K562 (cell line): ENCODE data around the gene DHX57. TPM values are rescaled to one million over a fixed set of nuclear protein-coding genes. Genes with fewer than 3 reads are reported as not detected.

Source experiments
- ATAC-seq: fragments of 200-7000 bp; cut with Tn5 transposase; 3 replicates; pipeline ENCODE4 v1.9.1; 2020; ENCODE audit warnings: moderate library complexity
- BruUV-seq: library from RNA; stranded (reverse); fragments of 400-500 nt; replicated peaks from 2 replicates; lab custom pipeline; 2021; lab: Mats Ljungman, UMichigan
- CTCF ChIA-PET: fragments of 300-600 bp; formaldehyde crosslinking; extraction: SDS; loops from one replicate; lab custom pipeline; 2021; ENCODE audit warnings: low intra/inter-chr PET ratio; lab: Yijun Ruan, JAX
- POLR2A ChIA-PET: fragments of 300-600, 350-650 bp; sonication (Branson Sonifier 250); formaldehyde crosslinking; extraction: SDS; loops from one replicate; lab custom pipeline; 2021; ENCODE audit warnings: antibody characterized with exemption, inconsistent platforms; lab: Yijun Ruan, JAX
- DNase-seq, 4 experiments: peaks; one replicate each; pipeline versions ENCODE4 v3.0.0 to v3.0.0-alpha.2; 2011 to 2018; ENCODE audit warnings: low spot score in 3 of 4, mixed read lengths in 3 of 4; ENCODE audit errors: extremely low read depth in 1 of 4
- FAIRE-seq: peaks from 2 replicates; lab custom pipeline; 2011; peaks lifted over from hg19 to GRCh38; lab: Jason Lieb, UNC
- H2AFZ ChIP-seq: 2 replicates; pipeline ENCODE4 v1.6.0; 2011; ENCODE audit warnings: low read depth, low read length, control low read depth, inconsistent platforms
- H3K27ac ChIP-seq: fragments of 200-600 bp; 3 replicates; pipeline ENCODE4 v1.8.0; 2011; ENCODE audit warnings: low read depth, mild to moderate bottlenecking, control low read depth, inconsistent platforms, low read length, moderate library complexity, mixed read lengths; ENCODE audit errors: extremely low read depth
- H3K27me3 ChIP-seq, 2 experiments: fragments of 300-600 bp in 1 of 2; 2 replicates in 1 of 2; 3 replicates in 1 of 2; pipeline versions ENCODE4 v1.6.0 to v1.8.0; 2011; ENCODE audit warnings: inconsistent platforms in 2 of 2, low read length in 2 of 2, mild to moderate bottlenecking in 1 of 2, mixed read lengths in 1 of 2, moderate library complexity in 1 of 2; ENCODE audit not compliant: control insufficient read depth in 2 of 2, insufficient read depth in 2 of 2
- H3K36me3 ChIP-seq: fragments of 300-600 bp; 3 replicates; pipeline ENCODE4 v1.8.0; 2011; ENCODE audit warnings: mild to moderate bottlenecking, low read length, inconsistent platforms; ENCODE audit not compliant: control insufficient read depth, insufficient read depth
- H3K4me1 ChIP-seq, 2 experiments: fragments of 200-600 bp in 1 of 2; replicated peaks in 1 of 2; 2 replicates in 1 of 2; 3 replicates in 1 of 2; pipeline versions ENCODE4 v1.5.1 to v1.8.0; 2011; ENCODE audit warnings: inconsistent platforms in 2 of 2, low read length in 2 of 2, mild to moderate bottlenecking in 1 of 2, mixed read lengths in 1 of 2, moderate library complexity in 1 of 2; ENCODE audit not compliant: control insufficient read depth in 2 of 2, insufficient read depth in 2 of 2
- H3K4me2 ChIP-seq: 2 replicates; pipeline ENCODE4 v1.6.1; 2011; ENCODE audit warnings: low read length, control low read depth, inconsistent platforms, mixed read lengths; ENCODE audit not compliant: insufficient read depth
- H3K4me3 ChIP-seq: fragments of 200-600 bp; sonication (generic), shearing (Covaris generic); 2 replicates; pipeline ENCODE4 v1.5.1; 2016; ENCODE audit warnings: control low read depth, inconsistent platforms
- H3K79me2 ChIP-seq: fragments of 200-600 bp; 3 replicates; pipeline ENCODE4 v1.8.0; 2011; ENCODE audit warnings: low read length, inconsistent platforms; ENCODE audit not compliant: control insufficient read depth, insufficient read depth
- H3K9ac ChIP-seq, 2 experiments: 2 replicates each; pipeline versions ENCODE4 v1.6.0 to v1.6.1; 2011; ENCODE audit warnings: low read depth in 2 of 2, low read length in 2 of 2, control low read depth in 1 of 2, inconsistent platforms in 1 of 2, mild to moderate bottlenecking in 1 of 2, mixed read lengths in 1 of 2; ENCODE audit not compliant: insufficient read depth in 1 of 2
- H3K9me1 ChIP-seq: one replicate; pipeline ENCODE4 v1.6.0; 2011; ENCODE audit warnings: inconsistent platforms, mild to moderate bottlenecking, low read length, moderate library complexity; ENCODE audit not compliant: control insufficient read depth, insufficient read depth
- H3K9me3 ChIP-seq: replicated peaks from 2 replicates; pipeline ENCODE4 v1.5.1; 2011; ENCODE audit warnings: low read depth, low read length, inconsistent platforms; ENCODE audit not compliant: control insufficient read depth, insufficient read depth
- H4K20me1 ChIP-seq: replicated peaks from 2 replicates; pipeline ENCODE4 v1.6.1; 2011; ENCODE audit warnings: low read length, inconsistent platforms, mixed read lengths; ENCODE audit not compliant: control insufficient read depth, insufficient read depth
- C11orf30 ChIP-seq: fragments of 450-650 bp; IDR thresholded peaks from 2 replicates; pipeline ENCODE4 v1.6.1; 2016; ENCODE audit warnings: low read depth, mild to moderate bottlenecking
- CHD4 ChIP-seq: fragments of 200-600 bp; sonication (generic); IDR thresholded peaks from 3 replicates; pipeline ENCODE4 v1.6.1; 2012; ENCODE audit warnings: low read depth, mild to moderate bottlenecking, mixed read lengths, low read length, inconsistent platforms; ENCODE audit not compliant: insufficient read depth, insufficient replicate concordance, poor library complexity, severe bottlenecking
- CLOCK ChIP-seq: fragments of 250-450 bp; sonication (Bioruptor Pico); IDR thresholded peaks from 2 replicates; pipeline ENCODE4 v1.4.0; 2020; ENCODE audit warnings: mild to moderate bottlenecking, moderate library complexity, borderline replicate concordance
- HNRNPH1 ChIP-seq: fragments of 200-400 bp; formaldehyde crosslinking; optimal IDR thresholded peaks from 2 replicates; pipeline ENCODE3; 2017; ENCODE audit warnings: low read depth, mild to moderate bottlenecking, low read length, moderate library complexity
- MAFF ChIP-seq: IDR thresholded peaks from 2 replicates; pipeline ENCODE4 v1.6.1; 2012; ENCODE audit warnings: low read length, improper control_type of control experiment
- MAFG ChIP-seq: fragments of 450-650 bp; conservative IDR thresholded peaks from 2 replicates; pipeline ENCODE4 v1.6.1; 2016; ENCODE audit warnings: missing genetic modification characterization, missing compliant biosample characterization
- MAFK ChIP-seq: IDR thresholded peaks from 2 replicates; pipeline ENCODE4 v1.6.1; 2011; ENCODE audit warnings: low read length, improper control_type of control experiment
- MXI1 ChIP-seq: IDR thresholded peaks from 2 replicates; pipeline ENCODE4 v1.6.1; 2011; ENCODE audit warnings: low read depth, mild to moderate bottlenecking, improper control_type of control experiment, low read length
- NFE2 ChIP-seq: IDR thresholded peaks from 2 replicates; pipeline ENCODE4 v1.6.1; 2014; ENCODE audit warnings: antibody characterized with exemption, low read depth
- NFE2L1 ChIP-seq: fragments of 450-650 bp; IDR thresholded peaks from 2 replicates; pipeline ENCODE4 v1.6.1; 2016; ENCODE audit warnings: missing genetic modification characterization, low read depth, mild to moderate bottlenecking, missing compliant biosample characterization, moderate library complexity, borderline replicate concordance
- NFIX ChIP-seq: fragments of 250-450 bp; sonication (Bioruptor Pico); IDR thresholded peaks from 2 replicates; pipeline ENCODE4 v1.4.0; 2020; ENCODE audit warnings: low read depth, mild to moderate bottlenecking, moderate library complexity
- NFXL1 ChIP-seq: fragments of 450-650 bp; formaldehyde crosslinking; IDR thresholded peaks from 2 replicates; pipeline ENCODE4 v1.4.0; 2021; ENCODE audit warnings: mild to moderate bottlenecking
- SMARCA4 ChIP-seq: fragments of 450-650 bp; IDR thresholded peaks from 2 replicates; pipeline ENCODE4 v1.6.1; 2016
- SP2 ChIP-seq: IDR thresholded peaks from 2 replicates; pipeline ENCODE4 v1.6.1; 2011; ENCODE audit warnings: mild to moderate bottlenecking, low read depth, low read length, moderate library complexity; ENCODE audit not compliant: poor library complexity, severe bottlenecking; ENCODE audit errors: extremely low read depth
- ZBTB17 ChIP-seq: fragments of 450-650 bp; formaldehyde crosslinking; IDR thresholded peaks from 2 replicates; pipeline ENCODE4 v1.4.0; 2020; ENCODE audit warnings: mild to moderate bottlenecking
- ZBTB7A ChIP-seq: IDR thresholded peaks from 2 replicates; pipeline ENCODE4 v1.6.1; 2011; ENCODE audit warnings: low read depth, mild to moderate bottlenecking, low read length, moderate library complexity, borderline replicate concordance; ENCODE audit not compliant: control insufficient read depth
- ZNF316 ChIP-seq: fragments of 450-650 bp; IDR thresholded peaks from 2 replicates; pipeline ENCODE4 v1.6.1; 2016
- WGBS: fragments of 100-300 bp; shearing (Covaris generic); methylation state at CpG from one replicate; pipeline ENCODE4 v1.1.6; 2016; ENCODE audit warnings: low coverage, mixed read lengths; ENCODE audit not compliant: insufficient coverage; ENCODE audit errors: missing lambda C conversion rate; 5-methylcytosine and 5-hydroxymethylcytosine counted together
- in situ Hi-C: fragments of 300-500 bp; cut with MboI; formaldehyde crosslinking; loops from 4 replicates; pipeline ENCODE4 v1.15.0; 2018; ENCODE audit warnings: inconsistent platforms, mixed read lengths
- intact Hi-C: fragments of 100-400 bp; cut with micrococcal nuclease; formaldehyde crosslinking; loops from 2 replicates; pipeline ENCODE4 v1.14.2; 2022
- polyA plus RNA-seq, 8 experiments: library from polyadenylated mRNA; depleted of rRNA in 4 of 8; stranded (reverse) in 5 of 8; unstranded in 3 of 8; fragments of >200 nt; fragmentation: Nextera tagmentation in 2 of 8; fragmentation: Illumina TruSeq in 1 of 8; extraction: Ambion mirVana in 2 of 8; extraction: Trizol in 1 of 8; gene quantifications; 2 replicates each; pipeline versions ENCODE4 v1.2.1 to v1.2.3, GENCODE V29; 2011 to 2014; ENCODE audit warnings: inconsistent platforms in 1 of 8, missing spikeins in 1 of 8
- total RNA-seq, 7 experiments: library from RNA; depleted of rRNA in 6 of 7; stranded (reverse); fragments of >200 nt in 6 of 7; fragmentation: Illumina TruSeq in 2 of 7; extraction: Trizol in 2 of 7; gene quantifications; 2 replicates each; pipeline versions ENCODE4 v1.2.1 to v1.2.3, GENCODE V29; 2011 to 2021; ENCODE audit warnings: low replicate concordance in 1 of 7
- TF ChIP-seq, protein P1 (sequence below): fragments of 200-800 bp; sonication (Bioruptor generic); IDR thresholded peaks from 2 replicates; pipeline ENCODE4 v1.6.1; 2017; ENCODE audit warnings: missing genetic modification characterization, missing compliant biosample characterization

Gene DHX57
- total and polyA plus RNA-seq, 9 of the 15 experiments (the other 6 are each of a cell fraction or from before 2014, with no cell fraction given), result 7.4 to 23.6 (median 17.9) TPM

DNA sequence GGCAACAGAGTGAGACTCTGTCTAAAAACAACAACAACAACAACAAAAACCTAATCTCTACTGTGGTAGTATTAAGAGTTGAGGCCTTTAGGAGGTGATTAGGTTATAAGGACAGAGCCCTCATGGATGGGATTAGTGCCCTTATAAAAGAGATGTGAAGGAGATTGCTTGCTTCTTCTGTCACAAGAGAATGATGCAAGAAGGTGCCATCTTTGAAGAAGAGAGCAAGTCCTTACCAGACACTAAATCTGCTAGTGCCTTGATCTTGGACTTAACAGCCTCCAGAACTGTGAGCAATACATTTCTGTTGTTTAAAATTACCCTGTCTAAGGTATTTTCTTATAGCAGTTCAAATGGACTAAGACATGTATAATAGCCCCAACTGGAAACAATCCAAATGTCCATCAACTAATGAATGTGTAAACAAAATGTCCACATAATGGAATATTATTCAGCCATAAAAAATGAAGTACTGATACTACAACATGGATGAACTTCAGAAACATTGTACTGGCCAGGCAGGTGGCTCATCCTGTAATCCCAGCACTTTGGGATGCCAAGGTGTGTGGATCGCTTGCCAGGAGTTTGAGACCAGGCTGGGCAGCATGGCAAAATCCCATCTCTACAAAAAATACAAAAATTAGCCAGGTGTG, 12.3 kb upstream of the DHX57 start (continued):
- TF ChIP-seq, protein P1, sequence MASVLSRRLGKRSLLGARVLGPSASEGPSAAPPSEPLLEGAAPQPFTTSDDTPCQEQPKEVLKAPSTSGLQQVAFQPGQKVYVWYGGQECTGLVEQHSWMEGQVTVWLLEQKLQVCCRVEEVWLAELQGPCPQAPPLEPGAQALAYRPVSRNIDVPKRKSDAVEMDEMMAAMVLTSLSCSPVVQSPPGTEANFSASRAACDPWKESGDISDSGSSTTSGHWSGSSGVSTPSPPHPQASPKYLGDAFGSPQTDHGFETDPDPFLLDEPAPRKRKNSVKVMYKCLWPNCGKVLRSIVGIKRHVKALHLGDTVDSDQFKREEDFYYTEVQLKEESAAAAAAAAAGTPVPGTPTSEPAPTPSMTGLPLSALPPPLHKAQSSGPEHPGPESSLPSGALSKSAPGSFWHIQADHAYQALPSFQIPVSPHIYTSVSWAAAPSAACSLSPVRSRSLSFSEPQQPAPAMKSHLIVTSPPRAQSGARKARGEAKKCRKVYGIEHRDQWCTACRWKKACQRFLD (CRISPR knock-in tag), result no peak
- TF ChIP-seq NFIX, result no peak
- no peak for TF ChIP-seq CLOCK
- TF ChIP-seq SP2, result no peak
- TF ChIP-seq MXI1, result no peak
- TF ChIP-seq, all 486 proteins: peak for 5

DNA sequence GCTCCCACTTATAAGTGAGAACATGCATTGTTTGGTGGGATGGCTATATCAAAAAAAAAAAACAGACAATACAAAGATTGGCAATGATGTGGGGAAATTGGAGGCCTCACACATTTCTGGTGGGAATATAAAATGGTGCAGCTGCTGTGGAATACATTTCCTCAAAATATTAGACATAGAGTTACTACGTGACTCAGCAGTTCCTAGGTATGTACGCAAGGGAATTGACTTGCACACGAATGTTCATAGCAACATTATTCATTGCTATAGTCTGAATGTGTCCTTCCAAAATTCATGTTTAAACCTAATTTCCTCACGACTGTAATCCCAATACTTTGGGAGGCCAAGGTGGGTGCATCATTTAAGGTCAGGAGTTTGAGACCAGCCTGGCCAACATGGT, 11.6 kb upstream of the DHX57 start:
- H3K4me1 ChIP-seq, result no peaks in the 10 kb centered on the region; a peak in 1 of 5 replicates
- TF ChIP-seq MAFF (peak; percentile 73), ZNF316 (peak; percentile 89), SMARCA4 (peak; percentile 18; the same call in 1 of the 2 replicates), MAFK (peak; percentile 67), NFE2 (peak; percentile 90), NFXL1 (no peak), HNRNPH1 (no peak), NFE2L1 (tag) (peak; percentile 70), C11orf30 (peak; percentile 74), CHD4 (no peak), MAFG (peak; percentile 87), ZBTB17 (CRISPR knock-in tag) (no peak), ZBTB7A (no peak)
- DNase-seq, result no peak
- H3K4me3 ChIP-seq, result no peak overlapping the region
- H3K4me2 ChIP-seq, result no peak overlapping the region
- 37% methylated on average over 4 of the region's 4 CpGs for WGBS
- ATAC-seq, result peak; percentile 67
- peak overlapping the region; percentile 57 for H2AFZ ChIP-seq
- BruUV-seq, result no TSS peak
- no peaks in the 10 kb centered on the region for H4K20me1 ChIP-seq
- H3K9me3 ChIP-seq, result no peaks in the 10 kb centered on the region
- no peak overlapping the region for H3K27ac ChIP-seq
- no peak for FAIRE-seq
- POLR2A ChIA-PET, result no interaction called here
- H3K79me2 ChIP-seq, result no peaks in the 10 kb centered on the region
- CTCF ChIA-PET, result no interaction called here
- in situ Hi-C loops, result no loop called here
- no peak overlapping the region for H3K9ac ChIP-seq
- H3K9me1 ChIP-seq, result no peaks in the 10 kb centered on the region
- H3K36me3 ChIP-seq, result no peaks in the 10 kb centered on the region
- peaks cover 0 to 3% of the 10 kb centered on the region in 2 experiments; a peak in 1 of 5 replicates for H3K27me3 ChIP-seq
- intact Hi-C loops, result no loop called here
